SK-N-SH (cell line): ENCODE data around the gene NAE1. TPM values are rescaled to one million over a fixed set of nuclear protein-coding genes. Genes with fewer than 3 reads are reported as not detected.
A peak's percentile ranks its signal among the peaks of the same experiment; 100 is the strongest.

Source experiments
- CTCF ChIA-PET: fragments of 300-600, 350-600 bp; formaldehyde crosslinking; extraction: SDS; loops from one replicate; lab custom pipeline; 2021; lab: Yijun Ruan, JAX
- POLR2A ChIA-PET: fragments of 350-600 bp; sonication (Branson Sonifier 250); formaldehyde crosslinking; extraction: SDS; loops from one replicate; lab custom pipeline; 2020; ENCODE audit warnings: antibody characterized with exemption, inconsistent platforms; lab: Yijun Ruan, JAX
- DNase-seq: peaks from one replicate; pipeline ENCODE4 v3.0.0; 2012
- H2AFZ ChIP-seq: fragments of 200-600 bp; sonication (generic); 2 replicates; pipeline ENCODE4 v1.8.1; 2016; ENCODE audit warnings: antibody characterized with exemption, mild to moderate bottlenecking, low read depth
- H3F3A ChIP-seq: fragments of 200-600 bp; sonication (generic); replicated peaks from 2 replicates; pipeline ENCODE3; 2016; ENCODE audit warnings: antibody characterized with exemption, mild to moderate bottlenecking; ENCODE audit not compliant: insufficient read depth
- H3K27ac ChIP-seq, 2 experiments: fragments of 200-500 bp in 1 of 2; fragments of 200-600 bp in 1 of 2; sonication (Bioruptor generic) in 1 of 2; sonication (generic), shearing (Covaris generic) in 1 of 2; 2 replicates each; pipeline versions ENCODE4 v1.5.1 to v1.6.1; 2014 to 2016; ENCODE audit warnings: low read depth in 2 of 2, inconsistent platforms in 1 of 2, low read length in 1 of 2, mild to moderate bottlenecking in 1 of 2, mixed read lengths in 1 of 2
- H3K27me3 ChIP-seq: fragments of 200-600 bp; sonication (generic), shearing (Covaris generic); 2 replicates; pipeline ENCODE4 v1.6.1; 2016; ENCODE audit warnings: mixed run types; ENCODE audit not compliant: insufficient read depth
- H3K36me3 ChIP-seq, 2 experiments: fragments of 200-500 bp in 1 of 2; fragments of 200-600 bp in 1 of 2; sonication (Bioruptor generic) in 1 of 2; sonication (generic) in 1 of 2; replicated peaks in 1 of 2; 2 replicates each; pipeline versions ENCODE3 to v1.5.1; 2014 to 2016; ENCODE audit warnings: low read length in 1 of 2, mild to moderate bottlenecking in 1 of 2; ENCODE audit not compliant: insufficient read depth in 2 of 2, control insufficient read depth in 1 of 2
- H3K4me1 ChIP-seq, 2 experiments: fragments of 200-500 bp in 1 of 2; fragments of 200-600 bp in 1 of 2; sonication (Bioruptor generic) in 1 of 2; sonication (generic), shearing (Covaris generic) in 1 of 2; 2 replicates each; pipeline versions ENCODE4 v1.5.1 to v1.6.1; 2014 to 2016; ENCODE audit warnings: low read depth in 1 of 2, low read length in 1 of 2, mixed run types in 1 of 2; ENCODE audit not compliant: insufficient read depth in 2 of 2, control insufficient read depth in 1 of 2
- H3K4me2 ChIP-seq: fragments of 200-600 bp; sonication (generic), shearing (Covaris generic); 2 replicates; pipeline ENCODE4 v1.6.1; 2017; ENCODE audit warnings: mixed run types
- H3K4me3 ChIP-seq, 2 experiments: fragments of 200-500 bp in 1 of 2; fragments of 200-600 bp in 1 of 2; sonication (Bioruptor generic) in 1 of 2; sonication (generic), shearing (Covaris generic) in 1 of 2; 2 replicates each; pipeline versions ENCODE4 v1.5.1 to v1.8.1; 2014 to 2016; ENCODE audit warnings: low read depth in 2 of 2, inconsistent platforms in 1 of 2, low read length in 1 of 2, mild to moderate bottlenecking in 1 of 2, mixed read lengths in 1 of 2, moderate library complexity in 1 of 2
- H3K79me2 ChIP-seq: fragments of 200-600 bp; sonication (generic); 2 replicates; pipeline ENCODE4 v1.8.1; 2017; ENCODE audit warnings: mild to moderate bottlenecking; ENCODE audit not compliant: insufficient read depth
- H3K9ac ChIP-seq: fragments of 200-600 bp; sonication (generic); 2 replicates; pipeline ENCODE4 v1.6.1; 2017; ENCODE audit warnings: mixed run types
- H3K9me2 ChIP-seq: fragments of 200-600 bp; sonication (generic); 2 replicates; pipeline ENCODE4 v1.6.1; 2017; ENCODE audit warnings: mixed run types
- H3K9me3 ChIP-seq: fragments of 200-600 bp; sonication (generic); 2 replicates; pipeline ENCODE4 v1.6.1; 2017; ENCODE audit warnings: mixed run types, mild to moderate bottlenecking, moderate library complexity
- H4K20me1 ChIP-seq: fragments of 200-600 bp; sonication (generic); 2 replicates; pipeline ENCODE4 v1.6.1; 2017; ENCODE audit warnings: mild to moderate bottlenecking, mixed run types; ENCODE audit not compliant: insufficient read depth
- EZH2phosphoT487 ChIP-seq: fragments of 200-600 bp; sonication (generic); IDR thresholded peaks from 2 replicates; pipeline ENCODE4 v1.6.1; 2017; ENCODE audit warnings: low read depth, mixed run types, mild to moderate bottlenecking, antibody characterized with exemption, moderate library complexity, borderline replicate concordance
- FOSL2 ChIP-seq: IDR thresholded peaks from 2 replicates; pipeline ENCODE4 v1.4.0; 2012; ENCODE audit warnings: low read depth, mild to moderate bottlenecking, moderate library complexity, borderline replicate concordance
- FOXM1 ChIP-seq: IDR thresholded peaks from 2 replicates; pipeline ENCODE4 v1.4.0; 2012; ENCODE audit warnings: low read depth, mild to moderate bottlenecking
- GATA2 ChIP-seq: sonication (generic); formaldehyde crosslinking; IDR thresholded peaks from 2 replicates; pipeline ENCODE4 v1.5.0; 2020; ENCODE audit warnings: mild to moderate bottlenecking, missing genetic modification reagents
- JUND ChIP-seq: IDR thresholded peaks from 2 replicates; pipeline ENCODE4 v1.4.0; 2012
- MEF2A ChIP-seq: IDR thresholded peaks from 2 replicates; pipeline ENCODE4 v1.4.0; 2012; ENCODE audit warnings: low read depth, borderline replicate concordance
- MXI1 ChIP-seq: IDR thresholded peaks from 2 replicates; pipeline ENCODE4 v1.6.1; 2012; ENCODE audit warnings: mild to moderate bottlenecking, low read depth, low read length, improper control_type of control experiment
- NFIC ChIP-seq: IDR thresholded peaks from 2 replicates; pipeline ENCODE4 v1.4.0; 2012; ENCODE audit warnings: borderline replicate concordance
- NRF1 ChIP-seq: IDR thresholded peaks from 2 replicates; pipeline ENCODE4 v1.6.1; 2012; ENCODE audit warnings: low read depth, mild to moderate bottlenecking, low read length
- PBX3 ChIP-seq: IDR thresholded peaks from 2 replicates; pipeline ENCODE4; 2012
- POLR2AphosphoS5 ChIP-seq: IDR thresholded peaks from 2 replicates; pipeline ENCODE4 v1.6.1; 2012; ENCODE audit warnings: low read depth, low read length
- RCOR1 ChIP-seq: fragments of 150-350 bp; IDR thresholded peaks from 2 replicates; pipeline ENCODE4 v1.6.1; 2017; ENCODE audit warnings: antibody characterized with exemption, low read length
- REST ChIP-seq: IDR thresholded peaks from 2 replicates; pipeline ENCODE4 v1.6.1; 2012; ENCODE audit warnings: mild to moderate bottlenecking, low read depth, low read length, moderate library complexity
- RFX5 ChIP-seq: IDR thresholded peaks from 2 replicates; pipeline ENCODE4 v1.6.1; 2012; ENCODE audit warnings: mild to moderate bottlenecking, improper control_type of control experiment, low read length
- SIN3A ChIP-seq: IDR thresholded peaks from 2 replicates; pipeline ENCODE4 v1.6.1; 2012; ENCODE audit warnings: low read depth, mild to moderate bottlenecking, low read length, moderate library complexity, borderline replicate concordance
- SMC3 ChIP-seq: IDR thresholded peaks from 2 replicates; pipeline ENCODE4 v1.6.1; 2012; ENCODE audit warnings: low read depth, low read length, improper control_type of control experiment
- TCF12 ChIP-seq: IDR thresholded peaks from 2 replicates; pipeline ENCODE4 v1.4.0; 2012
- TEAD4 ChIP-seq: IDR thresholded peaks from 2 replicates; pipeline ENCODE4 v1.4.0; 2012; ENCODE audit warnings: mild to moderate bottlenecking, borderline replicate concordance; ENCODE audit not compliant: insufficient read depth
- USF1 ChIP-seq: IDR thresholded peaks from 2 replicates; pipeline ENCODE4 v1.4.0; 2012; ENCODE audit warnings: low read depth, borderline replicate concordance
- USF2 ChIP-seq: fragments of 150-350 bp; IDR thresholded peaks from 2 replicates; pipeline ENCODE4 v1.6.1; 2017; ENCODE audit warnings: antibody characterized with exemption, low read length, low read depth, borderline replicate concordance
- YY1 ChIP-seq: IDR thresholded peaks from 2 replicates; pipeline ENCODE4 v1.4.0; 2012; ENCODE audit warnings: low read depth, mild to moderate bottlenecking
- ZBTB33 ChIP-seq: IDR thresholded peaks from 2 replicates; pipeline ENCODE4 v1.4.0; 2012; ENCODE audit warnings: low read depth, borderline replicate concordance
- WGBS: methylation state at CpG from one replicate; pipeline ENCODE4 v1.1.6; 2017; ENCODE audit warnings: low lambda C conversion rate; 5-methylcytosine and 5-hydroxymethylcytosine counted together
- polyA plus RNA-seq, 3 experiments: library from polyadenylated mRNA; depleted of rRNA; stranded (reverse); fragments of >200 nt; gene quantifications; 2 replicates each; pipeline ENCODE4 v1.2.3, GENCODE V29; 2012

NAE1 gene
- 33.8 and 45.5 TPM in 2 replicates for polyA plus RNA-seq (2012; rRNA removed)
- 53.9 and 68.0 TPM in 2 replicates for polyA plus RNA-seq (2012; cell fraction: cytosol; rRNA removed)
- polyA plus RNA-seq (2012; cell fraction: nucleus; rRNA removed) = 18.4 and 44.0 TPM in 2 replicates

- POLR2A ChIA-PET = interaction anchor here (0.9 to 2.2 kb wide), 9 partner anchors 9 to 79 kb away, joined by 3 to 11 read pairs (median 5); no protein-coding TSS in a partner anchor
- no peak for TF ChIP-seq PBX3
- peak; percentile 52 for TF ChIP-seq SMC3
- TF ChIP-seq RFX5 = no peak
- TF ChIP-seq JUND = no peak
- peak; percentile 61 for TF ChIP-seq MXI1
- no peak for TF ChIP-seq EZH2phosphoT487
- no peak for TF ChIP-seq FOXM1
- no peak for TF ChIP-seq FOSL2
- no peak for TF ChIP-seq NFIC
- TF ChIP-seq TEAD4 = no peak
- no peak; the same call in 1 of the 2 replicates for TF ChIP-seq USF1
- TF ChIP-seq SIN3A = peak; percentile 34; the same call in 1 of the 2 replicates
- TF ChIP-seq REST = no peak
- peak; percentile 81 for TF ChIP-seq YY1
- TF ChIP-seq ZBTB33 = no peak
- TF ChIP-seq GATA2 (CRISPR knock-in tag) = no peak
- peak; percentile 83 for TF ChIP-seq POLR2AphosphoS5
- no peak for TF ChIP-seq MEF2A
- TF ChIP-seq NRF1 = peak; percentile 86
- peak; percentile 83; the same call in 1 of the 2 replicates for TF ChIP-seq RCOR1
- TF ChIP-seq USF2 = no peak
- no peak; the same call in 1 of the 2 replicates for TF ChIP-seq TCF12
Observed at GRCh38 chr16:66830422-66831404, at the start of gene NAE1. TSS of gene NAE1 (minus strand) at chr16:66830976. CDS start at chr16:66830899, 77 bp downstream.

More at GRCh38 chr16:66830422-66831404, at the start of gene NAE1:
- Histone ChIP-seq H3K4me1 (peaks cover 4 to 7% of the 10 kb centered on the region in 2 experiments; a peak in 2 of 4 replicates), H2AFZ (peak within 1 kb of the TSS; percentile 73), H3K9ac (peak within 1 kb of the TSS; percentile 90), H3K9me3 (no peaks in the 10 kb centered on the region), H3K9me2 (no peaks in the 10 kb centered on the region), H3K4me3 (peak within 1 kb of the TSS; percentile 67 to 73), H3K36me3 (peaks cover 12 to 17% of the 10 kb centered on the region in 2 experiments), H3K27ac (peak within 1 kb of the TSS; percentile 64 to 81), H3K4me2 (peak within 1 kb of the TSS; percentile 81), H3F3A (no peaks in the 10 kb centered on the region), H4K20me1 (peaks cover 28% of the 10 kb centered on the region), H3K79me2 (peaks cover 48% of the 10 kb centered on the region), H3K27me3 (no peaks in the 10 kb centered on the region)
- CTCF ChIA-PET = interaction anchor here (0.5 to 4.8 kb wide), 46 partner anchors 8 to 487 kb away, joined by 3 to 83 read pairs (median 4); partner anchors contain the start of genes CA7, CMTM4, DYNC1LI2 and PDP2
- under 1% methylated on average over 38 of the region's 84 CpGs for WGBS
- DNase-seq = peak; percentile 98
